Cardiac muscle cell (in vitro differentiated cells and primary cell): ENCODE results near the gene ARGFX. TPM values are rescaled to one million over a fixed set of nuclear protein-coding genes. Genes with fewer than 3 reads are reported as not detected.

Experiments
- DNase-seq, 2 donors: peaks; one replicate each; pipeline versions ENCODE4 v3.0.0 to v3.0.0-alpha.2; 2010 to 2017; ENCODE audit warnings: low read depth in 1 of 2, low spot score in 1 of 2
- H3K27ac ChIP-seq: fragments of 200-600 bp; sonication (generic); 2 replicates; pipeline ENCODE4 v1.5.1; 2016
- H3K27me3 ChIP-seq: fragments of 200-600 bp; sonication (generic); 2 replicates; pipeline ENCODE4 v1.6.0; 2016; ENCODE audit warnings: control low read depth
- H3K36me3 ChIP-seq: fragments of 200-600 bp; sonication (generic); 2 replicates; pipeline ENCODE4 v1.5.1; 2016; ENCODE audit warnings: control low read depth
- H3K4me1 ChIP-seq: fragments of 200-600 bp; sonication (generic); 2 replicates; pipeline ENCODE4 v1.8.1; 2017; ENCODE audit warnings: low read depth, mild to moderate bottlenecking, mixed run types
- H3K4me3 ChIP-seq: fragments of 200-600 bp; sonication (generic); 2 replicates; pipeline ENCODE4 v1.5.1; 2016; ENCODE audit warnings: mild to moderate bottlenecking
- H3K9me3 ChIP-seq: fragments of 200-600 bp; sonication (generic); 2 replicates; pipeline ENCODE4 v1.5.1; 2017; ENCODE audit warnings: low read depth, mild to moderate bottlenecking, control low read depth
- CTCF ChIP-seq: IDR thresholded peaks from 2 replicates; pipeline ENCODE4 v1.5.1; 2012; ENCODE audit warnings: low read depth, mild to moderate bottlenecking, low read length
- polyA plus RNA-seq: library from polyadenylated mRNA; unstranded; fragments of >200 nt; fragmentation: Nextera tagmentation; extraction: Ambion mirVana; gene quantifications from 2 replicates; pipeline ENCODE4 v1.2.1, GENCODE V29; 2016
- total RNA-seq: library from RNA; depleted of rRNA; stranded (reverse); fragments of >200 nt; gene quantifications from 2 replicates; pipeline ENCODE4 v1.2.3, GENCODE V29; 2016

ARGFX gene
- total and polyA plus RNA-seq, 2 experiments from 2014 or later = not detected

GRCh38 chr3:121557426-121557934 lies 10.3 kb upstream of the ARGFX start:
- Histone ChIP-seq H3K4me1 (peaks cover 4% of the 10 kb centered on the region), H3K4me3 (no peak overlapping the region), H3K9me3 (no peaks in the 10 kb centered on the region), H3K27me3 (no peaks in the 10 kb centered on the region), H3K27ac (no peak overlapping the region), H3K36me3 (no peaks in the 10 kb centered on the region)
- no peak for TF ChIP-seq CTCF
- no peak for DNase-seq

GRCh38 chr3:121562148-121562547 lies 5.6 kb upstream of the ARGFX start:
- no peak for DNase-seq
- Histone ChIP-seq H3K4me1 (no peaks in the 10 kb centered on the region), H3K27me3 (no peaks in the 10 kb centered on the region), H3K9me3 (no peaks in the 10 kb centered on the region), H3K27ac (no peak overlapping the region), H3K36me3 (no peaks in the 10 kb centered on the region), H3K4me3 (no peak overlapping the region)
- no peak for TF ChIP-seq CTCF

GRCh38 chr3:121566773-121567172 lies 976 bp upstream of the ARGFX start:
- Histone ChIP-seq H3K9me3 (no peaks in the 10 kb centered on the region), H3K27me3 (no peaks in the 10 kb centered on the region), H3K4me3 (no peak overlapping the region), H3K4me1 (no peaks in the 10 kb centered on the region), H3K27ac (no peak overlapping the region), H3K36me3 (no peaks in the 10 kb centered on the region)
- TF ChIP-seq CTCF = no peak
- no peak for DNase-seq

- H3K27me3 ChIP-seq = no peaks in the 10 kb centered on the region
- H3K4me1 ChIP-seq = no peaks in the 10 kb centered on the region
- TF ChIP-seq CTCF = no peak
- H3K9me3 ChIP-seq = no peaks in the 10 kb centered on the region
- H3K27ac ChIP-seq = no peak overlapping the region
- no peaks in the 10 kb centered on the region for H3K36me3 ChIP-seq
- DNase-seq = peak in 1 of 2 donors; percentile 49
- no peak overlapping the region for H3K4me3 ChIP-seq
Measured at GRCh38 chr3:121574449-121574848, 6.7 kb downstream of the ARGFX start.

GRCh38 chr3:121581691-121582090 lies 13.9 kb downstream of the ARGFX start:
- DNase-seq = no peak
- H3K27ac ChIP-seq = no peak overlapping the region
- no peak for TF ChIP-seq CTCF

GRCh38 chr3:121584418-121584817 lies 16.7 kb downstream of the ARGFX start:
- no peaks in the 10 kb centered on the region for H3K4me1 ChIP-seq
- no peaks in the 10 kb centered on the region for H3K9me3 ChIP-seq
- H3K4me3 ChIP-seq = no peak overlapping the region
- no peak for TF ChIP-seq CTCF
- no peak overlapping the region for H3K27ac ChIP-seq
- H3K27me3 ChIP-seq = no peaks in the 10 kb centered on the region
- no peak for DNase-seq
- H3K36me3 ChIP-seq = no peaks in the 10 kb centered on the region

More at GRCh38 chr3:121581691-121582090, 13.9 kb downstream of the ARGFX start:
- Histone ChIP-seq H3K9me3 (no peaks in the 10 kb centered on the region), H3K36me3 (no peaks in the 10 kb centered on the region), H3K4me1 (no peaks in the 10 kb centered on the region), H3K27me3 (no peaks in the 10 kb centered on the region), H3K4me3 (no peak overlapping the region)
